ENCODE results near the gene SSNA1.
A peak's percentile ranks its signal among the peaks of the same experiment; 100 is the strongest.

SSNA1 gene

GRCh38 chr9:137219757-137220316 is 31.4 kb downstream of the SSNA1 start:
- DNase-seq (ENCODE audit: low read depth in 2 of 3, low spot score in 1 of 3): no peak

GRCh38 chr9:137220317-137221094 is 32.0 kb downstream of the SSNA1 start:
- DNase-seq (ENCODE audit: low read depth in 2 of 3, low spot score in 1 of 3): no peak

- DNase-seq (ENCODE audit: low read depth in 2 of 3, low spot score in 1 of 3): no peak
Measured at GRCh38 chr9:137221095-137221505, 32.6 kb downstream of the SSNA1 start.

- DNase-seq (ENCODE audit: low read depth in 2 of 3, low spot score in 1 of 3): no peak
Measured at GRCh38 chr9:137221506-137222111, 33.1 kb downstream of the SSNA1 start.

GRCh38 chr9:137222190-137223077 is 34.0 kb downstream of the SSNA1 start, which contains the start of gene RNF208:
Gene RNF208 (minus strand): TSS chr9:137222240. CDS start chr9:137221212, 1,028 bp downstream.
- DNase-seq (ENCODE audit: low read depth in 2 of 3, low spot score in 1 of 3): no peak

GRCh38 chr9:137223078-137223970 is 34.8 kb downstream of the SSNA1 start:
- DNase-seq (ENCODE audit: low read depth in 2 of 3, low spot score in 1 of 3): peak; percentile 97 to 99 (median 97)

GRCh38 chr9:137224830-137225694 is 36.6 kb downstream of the SSNA1 start, which contains the start of gene CYSRT1:
Gene CYSRT1 (plus strand): TSS chr9:137225174. CDS start chr9:137225622, 448 bp downstream.
- DNase-seq (ENCODE audit: low read depth in 2 of 3, low spot score in 1 of 3): no peak

- no peak for DNase-seq (ENCODE audit: low read depth in 2 of 3, low spot score in 1 of 3)
Measured at GRCh38 chr9:137225699-137226331, 37.3 kb downstream of the SSNA1 start.

GRCh38 chr9:137226338-137227053 is 38.0 kb downstream of the SSNA1 start:
- no peak for DNase-seq (ENCODE audit: low read depth in 2 of 3, low spot score in 1 of 3)

GRCh38 chr9:137227054-137227852 is 38.8 kb downstream of the SSNA1 start, which contains the start of gene RNF224:
Gene RNF224 (plus strand): TSS chr9:137227502. CDS start chr9:137228336, 834 bp downstream.
- DNase-seq (ENCODE audit: low read depth in 2 of 3, low spot score in 1 of 3): peak; percentile 71 to 84 (median 75)

GRCh38 chr9:137227853-137228505 is 39.5 kb downstream of the SSNA1 start:
- DNase-seq (ENCODE audit: low read depth in 2 of 3, low spot score in 1 of 3): no peak

GRCh38 chr9:137228506-137228967 is 40.1 kb downstream of the SSNA1 start:
- no peak for DNase-seq (ENCODE audit: low read depth in 2 of 3, low spot score in 1 of 3)

GRCh38 chr9:137228968-137229896 is 40.8 kb downstream of the SSNA1 start:
- DNase-seq (ENCODE audit: low read depth in 2 of 3, low spot score in 1 of 3): no peak

GRCh38 chr9:137229903-137230704 is 41.6 kb downstream of the SSNA1 start:
- DNase-seq (ENCODE audit: low read depth in 2 of 3, low spot score in 1 of 3): no peak
